Nephron (organoid): Measurements from ENCODE around the gene CAMK2D.
A peak's percentile ranks its signal among the peaks of the same experiment; 100 is the strongest.

ENCODE experiments used
- H3K27ac Mint-ChIP-seq, 3 experiments: 2 replicates each; pipeline ENCODE4 v1.8.0; 2020; ENCODE audit warnings: mixed read lengths in 3 of 3, mild to moderate bottlenecking in 2 of 3, moderate library complexity in 1 of 3
- H3K27me3 Mint-ChIP-seq: 2 replicates; pipeline ENCODE4 v1.8.0; 2021; ENCODE audit warnings: low read depth, mild to moderate bottlenecking, moderate library complexity, mixed read lengths
- H3K36me3 Mint-ChIP-seq: 2 replicates; pipeline ENCODE4 v1.8.0; 2020; ENCODE audit warnings: low read depth, mixed read lengths
- H3K4me1 Mint-ChIP-seq: 2 replicates; pipeline ENCODE4 v1.8.0; 2020; ENCODE audit warnings: mixed read lengths
- H3K4me3 Mint-ChIP-seq, 3 experiments: 2 replicates each; pipeline ENCODE4 v1.8.0; 2020; ENCODE audit warnings: mild to moderate bottlenecking in 3 of 3, mixed read lengths in 3 of 3, moderate library complexity in 2 of 3
- H3K9me3 Mint-ChIP-seq: 2 replicates; pipeline ENCODE4 v1.8.0; 2020; ENCODE audit warnings: mixed read lengths
- CTCF ChIP-seq, 3 experiments: fragments of 200-600 bp; sonication (generic); IDR thresholded peaks; one replicate each; pipeline ENCODE4 v1.5.0; 2021; ENCODE audit warnings: antibody characterized with exemption in 3 of 3; ENCODE audit not compliant: unreplicated experiment in 3 of 3

The CAMK2D gene

GRCh38 chr4:113579360-113579759 lies 182.2 kb downstream of the CAMK2D start:
- H3K36me3 Mint-ChIP-seq: no peaks in the 10 kb centered on the region
- TF ChIP-seq CTCF (IDR thresholded peaks at IDR 0.05; ENCODE audit: unreplicated experiment in 3 of 3): no peak
- no peaks in the 10 kb centered on the region for H3K27me3 Mint-ChIP-seq
- no peak overlapping the region for H3K27ac Mint-ChIP-seq
- no peak overlapping the region for H3K4me3 Mint-ChIP-seq
- no peaks in the 10 kb centered on the region for H3K9me3 Mint-ChIP-seq
- H3K4me1 Mint-ChIP-seq: peaks cover 58% of the 10 kb centered on the region

DNA sequence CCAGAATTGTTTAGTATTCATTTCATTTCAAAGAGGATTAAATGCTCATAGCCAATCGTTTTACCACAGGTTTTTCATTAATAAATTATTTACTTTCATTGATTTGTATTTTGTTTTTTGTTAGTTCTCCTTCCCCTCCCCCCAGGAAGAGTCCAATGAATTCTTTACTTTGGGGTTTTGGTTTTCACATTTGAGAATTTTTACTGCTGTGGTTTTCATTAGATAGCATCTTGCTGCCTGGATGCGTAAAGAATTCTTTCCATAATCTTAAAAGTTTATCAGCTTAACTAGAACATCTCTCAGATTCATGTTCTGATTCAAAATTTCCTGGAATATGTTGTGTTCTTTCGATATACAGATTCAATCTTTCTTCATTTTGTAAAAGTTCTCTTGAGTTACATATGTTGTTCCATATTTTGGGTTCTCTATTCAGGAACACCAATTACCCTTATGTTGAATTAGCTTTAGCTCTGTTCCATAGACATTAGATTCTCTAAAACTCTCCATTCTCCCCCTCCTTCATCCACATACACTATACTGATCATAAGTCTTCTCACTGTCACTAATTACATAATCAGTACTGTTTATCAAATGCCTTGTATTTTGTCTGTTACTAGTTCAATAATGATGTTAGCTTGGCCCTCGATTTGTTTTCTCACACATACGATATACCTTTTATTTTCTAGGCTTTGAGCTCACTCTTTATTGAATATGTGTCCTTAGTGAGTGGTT lies 184.4 kb downstream of the CAMK2D start:
- Mint-ChIP-seq H3K9me3 (peaks cover 5% of the 10 kb centered on the region), H3K27me3 (no peaks in the 10 kb centered on the region), H3K4me1 (peaks cover 49% of the 10 kb centered on the region), H3K36me3 (peaks cover 4% of the 10 kb centered on the region), H3K27ac (peak overlapping the region in 1 of 3 experiments; percentile 54), H3K4me3 (no peak overlapping the region)
- TF ChIP-seq CTCF (IDR thresholded peaks at IDR 0.05; ENCODE audit: unreplicated experiment in 3 of 3): no peak

- Mint-ChIP-seq H3K4me1 (peaks cover 44% of the 10 kb centered on the region), H3K9me3 (peaks cover 8% of the 10 kb centered on the region), H3K36me3 (peaks cover 4% of the 10 kb centered on the region), H3K27me3 (no peaks in the 10 kb centered on the region), H3K4me3 (no peak overlapping the region), H3K27ac (peak overlapping the region; percentile 69 to 83 (median 70))
- TF ChIP-seq CTCF (IDR thresholded peaks at IDR 0.05; ENCODE audit: unreplicated experiment in 3 of 3): no peak
Measured at GRCh38 chr4:113575401-113575800, 186.1 kb downstream of the CAMK2D start.

DNA sequence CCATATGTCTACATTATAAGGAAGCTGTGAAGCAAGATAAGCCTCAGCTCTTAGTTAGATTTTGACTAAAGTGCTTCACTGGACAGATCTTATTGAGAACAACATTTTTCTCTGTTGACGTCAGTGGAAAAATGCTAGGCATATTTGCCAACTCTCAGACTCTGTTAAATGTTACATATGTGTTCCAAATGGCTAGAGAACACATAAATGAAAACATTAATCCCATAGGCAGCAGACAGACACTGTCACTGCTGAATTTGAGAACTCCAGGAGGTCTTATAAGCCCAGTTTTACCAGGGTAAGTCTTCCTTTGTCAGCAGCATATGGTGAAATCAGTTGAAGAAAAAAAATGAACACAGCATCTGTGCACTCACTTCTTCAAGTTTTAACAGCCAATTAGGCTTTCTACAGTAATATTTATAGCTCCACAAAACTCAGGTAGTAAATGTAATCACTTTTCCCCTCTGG lies 186.9 kb downstream of the CAMK2D start:
- Mint-ChIP-seq H3K27ac (peak overlapping the region; percentile 69 to 75 (median 70)), H3K4me1 (peaks cover 44% of the 10 kb centered on the region), H3K4me3 (no peak overlapping the region), H3K9me3 (peaks cover 10% of the 10 kb centered on the region), H3K27me3 (no peaks in the 10 kb centered on the region), H3K36me3 (peaks cover 4% of the 10 kb centered on the region)
- TF ChIP-seq CTCF (IDR thresholded peaks at IDR 0.05; ENCODE audit: unreplicated experiment in 3 of 3): no peak

DNA sequence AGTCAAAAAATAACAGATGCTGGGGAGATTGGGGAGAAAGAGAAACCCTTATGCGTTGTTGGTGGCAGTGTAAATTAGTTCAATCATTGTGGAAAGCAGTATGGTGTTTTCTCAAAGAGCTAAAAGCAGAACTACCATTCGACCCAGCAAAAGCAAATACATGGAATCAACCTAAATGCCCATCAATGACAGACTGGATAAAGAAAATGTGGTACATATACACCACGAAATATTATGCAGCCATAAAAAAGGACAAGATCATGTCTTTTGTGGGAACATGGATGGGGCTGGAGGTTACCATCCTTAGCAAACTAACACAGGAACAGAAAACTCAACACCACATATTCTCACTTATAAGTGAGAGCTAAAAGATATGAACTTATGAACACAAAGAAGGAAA lies 188.9 kb downstream of the CAMK2D start:
- no peaks in the 10 kb centered on the region for H3K27me3 Mint-ChIP-seq
- H3K36me3 Mint-ChIP-seq: peaks cover 4% of the 10 kb centered on the region
- no peak overlapping the region for H3K4me3 Mint-ChIP-seq
- peaks cover 10% of the 10 kb centered on the region for H3K9me3 Mint-ChIP-seq
- H3K4me1 Mint-ChIP-seq: peaks cover 32% of the 10 kb centered on the region
- no peak for TF ChIP-seq CTCF (IDR thresholded peaks at IDR 0.05; ENCODE audit: unreplicated experiment in 3 of 3)
- no peak overlapping the region for H3K27ac Mint-ChIP-seq
